Erythroblast (primary cell): ENCODE measurements around the gene API5.

Experiments
- GATA1 ChIP-seq: IDR thresholded peaks from 2 replicates; pipeline ENCODE4 v1.6.1; 2011; ENCODE audit warnings: low read depth, mild to moderate bottlenecking, control low read depth, low read length, moderate library complexity
- POLR2A ChIP-seq: IDR thresholded peaks from 2 replicates; pipeline ENCODE4 v1.6.1; 2011; ENCODE audit warnings: mild to moderate bottlenecking, low read length

DNA sequence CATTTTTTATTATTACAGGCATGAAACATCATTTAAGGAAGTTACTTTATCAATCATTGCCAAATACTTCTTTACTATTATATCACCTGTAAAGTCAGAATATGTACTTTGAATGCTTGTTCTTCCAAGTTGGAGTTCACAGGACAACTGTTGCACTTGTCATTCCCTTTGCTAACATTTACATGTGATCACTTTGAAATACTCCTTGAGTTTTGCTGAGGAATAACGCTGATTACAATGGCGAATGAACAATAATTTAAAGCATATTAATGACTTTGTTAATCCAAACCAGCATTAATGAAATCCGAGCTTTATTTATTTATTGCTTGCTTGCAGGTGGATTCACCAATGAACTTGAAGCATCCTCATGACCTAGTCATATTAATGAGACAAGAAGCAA, 67.1 kb downstream of the API5 start:
- TF ChIP-seq POLR2A (no peak), GATA1 (no peak)
